Activated CD4-positive, alpha-beta memory T cell treated with anti-CD3 and anti-CD28 coated beads for 36 hours (primary cell): ENCODE results near the gene LITAFD. TPM values are rescaled to one million over a fixed set of nuclear protein-coding genes. Genes with fewer than 3 reads are reported as not detected.

Experiments used
- CTCF ChIA-PET: fragments of 350-600 bp; sonication (Branson Sonifier 250); formaldehyde crosslinking; loops from one replicate; lab custom pipeline; 2021; ENCODE audit warnings: antibody characterized with exemption, inconsistent platforms; lab: Charles Lee
- POLR2A ChIA-PET: fragments of 350-600 bp; sonication (Branson Sonifier 250); formaldehyde crosslinking; loops from one replicate; lab custom pipeline; 2021; ENCODE audit warnings: antibody characterized with exemption; lab: Charles Lee
- DNase-seq: peaks from one replicate; pipeline ENCODE4 v3.0.0-alpha.2; 2020
- H3K27ac Mint-ChIP-seq: one replicate; pipeline ENCODE4 v1.8.0; 2021; ENCODE audit warnings: mixed read lengths
- H3K27me3 Mint-ChIP-seq: one replicate; pipeline ENCODE4 v1.8.0; 2021; ENCODE audit warnings: mixed read lengths
- H3K36me3 Mint-ChIP-seq: one replicate; pipeline ENCODE4 v1.8.0; 2021; ENCODE audit warnings: mixed read lengths
- H3K4me1 Mint-ChIP-seq: one replicate; pipeline ENCODE4 v1.8.0; 2021; ENCODE audit warnings: low read depth, mixed read lengths
- H3K4me3 Mint-ChIP-seq: one replicate; pipeline ENCODE4 v1.8.0; 2021; ENCODE audit warnings: mild to moderate bottlenecking, mixed read lengths
- H3K9me3 Mint-ChIP-seq: one replicate; pipeline ENCODE4 v1.8.0; 2021; ENCODE audit warnings: mixed read lengths
- intact Hi-C: fragments of 100-400 bp; cut with micrococcal nuclease; formaldehyde crosslinking; loops from one replicate; pipeline ENCODE4 v1.15.1; 2023
- total RNA-seq, 2 experiments: library from RNA; stranded (reverse); gene quantifications; one replicate each; pipeline ENCODE4 v1.2.3, GENCODE V29; 2021

The LITAFD gene
- total RNA-seq, 2 experiments from 2014 or later: not detected

GRCh38 chr16:8878523-8878911, 3.6 kb upstream of the LITAFD start:
- H3K27ac Mint-ChIP-seq: no peak overlapping the region
- POLR2A ChIA-PET: no interaction called here
- no peak overlapping the region for H3K4me3 Mint-ChIP-seq
- peaks cover 2% of the 10 kb centered on the region for H3K4me1 Mint-ChIP-seq
- no peak for DNase-seq
- CTCF ChIA-PET: interaction anchor here (0.8 to 8.6 kb wide), 6 partner anchors 8 to 262 kb away, joined by 3 to 65 read pairs (median 10); partner anchors contain the start of gene CARHSP1
- intact Hi-C loops: no loop called here
- H3K9me3 Mint-ChIP-seq: no peaks in the 10 kb centered on the region
- no peaks in the 10 kb centered on the region for H3K36me3 Mint-ChIP-seq
- H3K27me3 Mint-ChIP-seq: no peaks in the 10 kb centered on the region

- POLR2A ChIA-PET: interaction anchor here (1.0 kb wide), 1 partner anchor 9 kb away, joined by 3 read pairs; no protein-coding TSS in a partner anchor
- intact Hi-C loops: loop anchor here (1.0 to 2.0 kb wide), 2 partner anchors 220 to 314 kb away; no protein-coding TSS in a partner anchor
- H3K27ac Mint-ChIP-seq: no peak overlapping the region
Measured at GRCh38 chr16:8880839-8881510, 1.2 kb upstream of the LITAFD start.

GRCh38 chr16:8882725-8883377, 700 bp downstream of the LITAFD start:
- ChIA-PET POLR2A (no interaction called here), CTCF (interaction anchor here (1.1 to 8.6 kb wide), 4 partner anchors 12 to 223 kb away, joined by 3 to 65 read pairs (median 25); partner anchors contain the start of gene CARHSP1)
- H3K27ac Mint-ChIP-seq: no peak overlapping the region
- intact Hi-C loops: no loop called here
- peaks cover 3% of the 10 kb centered on the region for H3K36me3 Mint-ChIP-seq
- H3K27me3 Mint-ChIP-seq: peaks cover 3% of the 10 kb centered on the region
- H3K9me3 Mint-ChIP-seq: no peaks in the 10 kb centered on the region
- H3K4me1 Mint-ChIP-seq: peaks cover 15% of the 10 kb centered on the region
- DNase-seq: no peak
- H3K4me3 Mint-ChIP-seq: no peak overlapping the region

More at GRCh38 chr16:8880839-8881510, 1.2 kb upstream of the LITAFD start:
- Mint-ChIP-seq H3K4me1 (peaks cover 10% of the 10 kb centered on the region), H3K27me3 (peaks cover 3% of the 10 kb centered on the region), H3K9me3 (no peaks in the 10 kb centered on the region), H3K36me3 (no peaks in the 10 kb centered on the region), H3K4me3 (no peak overlapping the region)
- CTCF ChIA-PET: interaction anchor here (0.6 to 8.6 kb wide), 42 partner anchors 10 to 314 kb away, joined by 3 to 65 read pairs (median 4); partner anchors contain the start of genes ABAT, CARHSP1, PMM2 and TMEM186
- DNase-seq: no peak

- peaks cover 20% of the 10 kb centered on the region for H3K4me1 Mint-ChIP-seq
- POLR2A ChIA-PET: no interaction called here
- H3K27me3 Mint-ChIP-seq: peaks cover 3% of the 10 kb centered on the region
- CTCF ChIA-PET: interaction anchor here (0.5 to 8.6 kb wide), 6 partner anchors 15 to 319 kb away, joined by 3 to 65 read pairs (median 3); partner anchors contain the start of gene CARHSP1
- no peak overlapping the region for H3K4me3 Mint-ChIP-seq
- no peak overlapping the region for H3K27ac Mint-ChIP-seq
- peak; percentile 26 for DNase-seq
- peaks cover 10% of the 10 kb centered on the region for H3K36me3 Mint-ChIP-seq
- no peaks in the 10 kb centered on the region for H3K9me3 Mint-ChIP-seq
- intact Hi-C loops: no loop called here
Measured at GRCh38 chr16:8885674-8886592, 3.8 kb downstream of the LITAFD start.

GRCh38 chr16:8886593-8887430, 4.7 kb downstream of the LITAFD start:
- H3K4me1 Mint-ChIP-seq: peaks cover 28% of the 10 kb centered on the region
- intact Hi-C loops: no loop called here
- peaks cover 3% of the 10 kb centered on the region for H3K27me3 Mint-ChIP-seq
- no peaks in the 10 kb centered on the region for H3K9me3 Mint-ChIP-seq
- DNase-seq: no peak
- CTCF ChIA-PET: interaction anchor here (1.1 to 8.6 kb wide), 4 partner anchors 16 to 320 kb away, joined by 3 to 65 read pairs (median 7); partner anchors contain the start of gene CARHSP1
- peaks cover 18% of the 10 kb centered on the region for H3K36me3 Mint-ChIP-seq
- no peak overlapping the region for H3K27ac Mint-ChIP-seq
- POLR2A ChIA-PET: interaction anchor here (0.5 kb wide), 1 partner anchor 69 kb away, joined by 3 read pairs; no protein-coding TSS in a partner anchor
- H3K4me3 Mint-ChIP-seq: no peak overlapping the region

- intact Hi-C loops: no loop called here
- Mint-ChIP-seq H3K36me3 (peaks cover 22% of the 10 kb centered on the region), H3K27me3 (peaks cover 3% of the 10 kb centered on the region), H3K27ac (no peak overlapping the region), H3K4me3 (no peak overlapping the region), H3K4me1 (peaks cover 32% of the 10 kb centered on the region), H3K9me3 (no peaks in the 10 kb centered on the region)
- POLR2A ChIA-PET: interaction anchor here (0.5 kb wide), 1 partner anchor 70 kb away, joined by 3 read pairs; no protein-coding TSS in a partner anchor
- DNase-seq: no peak
- CTCF ChIA-PET: interaction anchor here (0.9 kb wide), 1 partner anchor 49 kb away, joined by 3 read pairs; no protein-coding TSS in a partner anchor
Measured at GRCh38 chr16:8887431-8887765, 5.2 kb downstream of the LITAFD start.

- Mint-ChIP-seq H3K4me3 (no peak overlapping the region), H3K27ac (no peak overlapping the region), H3K4me1 (peaks cover 35% of the 10 kb centered on the region), H3K27me3 (peaks cover 3% of the 10 kb centered on the region), H3K36me3 (peaks cover 24% of the 10 kb centered on the region), H3K9me3 (no peaks in the 10 kb centered on the region)
- CTCF ChIA-PET: interaction anchor here (0.9 to 8.3 kb wide), 3 partner anchors 7 to 48 kb away, joined by 3 to 51 read pairs (median 39); partner anchors contain the start of gene LITAFD
- intact Hi-C loops: no loop called here
- POLR2A ChIA-PET: no interaction called here
- no peak for DNase-seq
Measured at GRCh38 chr16:8887952-8888560, 5.9 kb downstream of the LITAFD start.

GRCh38 chr16:8888951-8889892, 7.1 kb downstream of the LITAFD start:
- H3K27ac Mint-ChIP-seq: no peak overlapping the region
- CTCF ChIA-PET: interaction anchor here (6.2 to 8.3 kb wide), 2 partner anchors 9 to 47 kb away, joined by 39 to 51 read pairs; partner anchors contain the start of gene LITAFD
- H3K27me3 Mint-ChIP-seq: peaks cover 3% of the 10 kb centered on the region

GRCh38 chr16:8889893-8890548, 7.9 kb downstream of the LITAFD start:
- intact Hi-C loops: loop anchor here (2.0 kb wide), 1 partner anchor 31 kb away; no protein-coding TSS in a partner anchor
- peaks cover 39% of the 10 kb centered on the region for H3K4me1 Mint-ChIP-seq
- POLR2A ChIA-PET: interaction anchor here (1.0 kb wide), 1 partner anchor 21 kb away, joined by 3 read pairs; the partner anchor contains the start of gene CARHSP1
- no peaks in the 10 kb centered on the region for H3K9me3 Mint-ChIP-seq
- H3K27ac Mint-ChIP-seq: peak overlapping the region; percentile 97
- H3K36me3 Mint-ChIP-seq: peaks cover 38% of the 10 kb centered on the region
- CTCF ChIA-PET: interaction anchor here (0.9 to 8.3 kb wide), 4 partner anchors 9 to 118 kb away, joined by 3 to 51 read pairs (median 21); partner anchors contain the start of gene LITAFD
- peaks cover 2% of the 10 kb centered on the region for H3K27me3 Mint-ChIP-seq
- H3K4me3 Mint-ChIP-seq: no peak overlapping the region
- no peak for DNase-seq

More at GRCh38 chr16:8888951-8889892, 7.1 kb downstream of the LITAFD start:
- H3K4me3 Mint-ChIP-seq: no peak overlapping the region
- peaks cover 31% of the 10 kb centered on the region for H3K36me3 Mint-ChIP-seq
- H3K9me3 Mint-ChIP-seq: no peaks in the 10 kb centered on the region
- POLR2A ChIA-PET: interaction anchor here (0.6 to 1.0 kb wide), 2 partner anchors 20 to 49 kb away, joined by 3 read pairs; partner anchors contain the start of gene CARHSP1
- intact Hi-C loops: no loop called here
- no peak for DNase-seq
- H3K4me1 Mint-ChIP-seq: peaks cover 39% of the 10 kb centered on the region
